Measurements from ENCODE around the gene RASA3.

GRCh38 chr13:114134944-114135610 is 2.7 kb upstream of the RASA3 start:
- TF ChIP-seq POLR2AphosphoS5 (IDR thresholded peaks at IDR 0.05; ENCODE audit: low read depth) = no peak
- TF ChIP-seq CTCF (IDR thresholded peaks at IDR 0.05; ENCODE audit: insufficient read depth, low read length) = no peak
